Lower leg skin (tissue), 4 donors: ENCODE data around the gene NOC4L. TPM values are rescaled to one million over a fixed set of nuclear protein-coding genes. Genes with fewer than 3 reads are reported as not detected.

Experiments used
- DNase-seq, 2 donors: peaks; one replicate each; pipeline ENCODE4 v3.0.0-alpha.2; 2019; ENCODE audit warnings: low spot score in 2 of 2
- H3K4me3 ChIP-seq: fragments of 200-600 bp; sonication (generic); 2 replicates; pipeline ENCODE4 v1.5.1; 2017; ENCODE audit warnings: mild to moderate bottlenecking, low read depth; ENCODE audit not compliant: poor library complexity, severe bottlenecking
- CTCF ChIP-seq, 3 donors: fragments of 450-650 bp; IDR thresholded peaks; one replicate each; pipeline ENCODE4 v1.5.1; 2016; ENCODE audit warnings: antibody characterized with exemption in 3 of 3, mild to moderate bottlenecking in 3 of 3, moderate library complexity in 2 of 3
- POLR2A ChIP-seq, 2 donors: fragments of 450-650 bp; IDR thresholded peaks; one replicate each; pipeline ENCODE4 v1.6.1; 2016 to 2017; ENCODE audit warnings: antibody characterized with exemption in 2 of 2, mild to moderate bottlenecking in 1 of 2, moderate library complexity in 1 of 2
- WGBS, 2 donors: methylation state at CpG; one replicate each; pipeline ENCODE4 v1.1.5; 2018; 5-methylcytosine and 5-hydroxymethylcytosine counted together
- intact Hi-C: fragments of 100-400 bp; cut with DNase I; formaldehyde crosslinking; loops from one replicate; pipeline ENCODE4 v1.15.0; 2023; ENCODE audit warnings: low total_unique reads
- total RNA-seq, 4 donors: library from RNA; depleted of rRNA; stranded (reverse); fragments of >200 nt; gene quantifications; one replicate each; pipeline ENCODE4 v1.1.0, GENCODE V29; 2016

The NOC4L gene
- total RNA-seq, 4 donors from 2014 or later, result 7.3 to 17.7 (median 14.1) TPM

- peak in 1 of 2 donors; percentile 81 for DNase-seq
- 93 to 95% methylated on average over 16 to 19 of the region's 27 CpGs for whole genome bisulfite sequencing, 2 donors
- no peak overlapping the region for H3K4me3 ChIP-seq
- TF ChIP-seq CTCF (IDR thresholded peaks at IDR 0.05) (no peak), POLR2A (IDR thresholded peaks at IDR 0.05) (no peak)
- intact Hi-C loops, result no loop called here
Measured at GRCh38 chr12:132139912-132140311, 4.3 kb upstream of the NOC4L start.

GRCh38 chr12:132140501-132140900 lies 3.8 kb upstream of the NOC4L start:
- intact Hi-C loops, result no loop called here
- DNase-seq, result no peak
- H3K4me3 ChIP-seq, result no peak overlapping the region
- TF ChIP-seq POLR2A (IDR thresholded peaks at IDR 0.05), result no peak
- TF ChIP-seq CTCF (IDR thresholded peaks at IDR 0.05), result no peak
- WGBS, 2 donors, result 94 to 95% methylated on average over 15 of the region's 15 CpGs

GRCh38 chr12:132140918-132141841 lies 3.1 kb upstream of the NOC4L start:
- DNase-seq, result peak in 1 of 2 donors; percentile 84
- intact Hi-C loops, result no loop called here

GRCh38 chr12:132141976-132142678 lies 2.1 kb upstream of the NOC4L start:
- 86 to 89% methylated on average over 15 to 20 of the region's 22 CpGs for WGBS, 2 donors
- no peak overlapping the region for H3K4me3 ChIP-seq
- peak in 1 of 2 donors; percentile 69 for DNase-seq
- intact Hi-C loops, result no loop called here
- TF ChIP-seq POLR2A (IDR thresholded peaks at IDR 0.05) (no peak), CTCF (IDR thresholded peaks at IDR 0.05) (no peak)

More at GRCh38 chr12:132140918-132141841, 3.1 kb upstream of the NOC4L start:
- no peak overlapping the region for H3K4me3 ChIP-seq
- TF ChIP-seq POLR2A (IDR thresholded peaks at IDR 0.05) (no peak), CTCF (IDR thresholded peaks at IDR 0.05) (no peak)
- 93 to 94% methylated on average over 13 to 37 of the region's 38 CpGs for WGBS, 2 donors

GRCh38 chr12:132142679-132143335 lies 1.4 kb upstream of the NOC4L start:
- no peak overlapping the region for H3K4me3 ChIP-seq
- peak in 1 of 2 donors; percentile 84 for DNase-seq
- WGBS, 2 donors, result 76 to 80% methylated on average over 24 of the region's 24 CpGs
- intact Hi-C loops, result no loop called here
- TF ChIP-seq POLR2A (IDR thresholded peaks at IDR 0.05), result no peak
